NCI-H2227 treated with DMSO at 0.1 percent for 48 hours (cell line): ENCODE data around the gene SERAC1.
"Not testable (repeated sequence)": the region's sequence is repeated elsewhere in the genome, so short reads cannot be mapped to it uniquely, and the experiment has no call there.

Experiments
- DNase-seq: peaks from one replicate; lab custom pipeline; 2025; lab: John Stamatoyannopoulos, UW

SERAC1 gene

DNA sequence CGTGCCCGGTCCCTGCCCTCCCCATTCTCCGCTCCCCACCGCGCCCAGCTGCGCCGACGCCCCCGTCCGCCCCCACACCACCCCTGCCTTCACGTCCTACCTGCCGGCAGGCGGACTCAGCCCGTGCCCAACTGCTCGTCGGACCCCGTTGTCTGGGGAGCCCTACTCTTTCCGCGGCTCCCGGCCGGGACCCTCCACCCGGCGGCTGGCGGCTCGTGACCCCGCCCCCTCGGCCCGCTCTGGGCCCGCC lies at the start of gene SERAC1:
TSS of gene SERAC1 (minus strand) at position 223 of the 250 bp plus-strand sequence. CDS start 9,899 bp downstream, outside the sequence.
- no peak for DNase-seq

DNA sequence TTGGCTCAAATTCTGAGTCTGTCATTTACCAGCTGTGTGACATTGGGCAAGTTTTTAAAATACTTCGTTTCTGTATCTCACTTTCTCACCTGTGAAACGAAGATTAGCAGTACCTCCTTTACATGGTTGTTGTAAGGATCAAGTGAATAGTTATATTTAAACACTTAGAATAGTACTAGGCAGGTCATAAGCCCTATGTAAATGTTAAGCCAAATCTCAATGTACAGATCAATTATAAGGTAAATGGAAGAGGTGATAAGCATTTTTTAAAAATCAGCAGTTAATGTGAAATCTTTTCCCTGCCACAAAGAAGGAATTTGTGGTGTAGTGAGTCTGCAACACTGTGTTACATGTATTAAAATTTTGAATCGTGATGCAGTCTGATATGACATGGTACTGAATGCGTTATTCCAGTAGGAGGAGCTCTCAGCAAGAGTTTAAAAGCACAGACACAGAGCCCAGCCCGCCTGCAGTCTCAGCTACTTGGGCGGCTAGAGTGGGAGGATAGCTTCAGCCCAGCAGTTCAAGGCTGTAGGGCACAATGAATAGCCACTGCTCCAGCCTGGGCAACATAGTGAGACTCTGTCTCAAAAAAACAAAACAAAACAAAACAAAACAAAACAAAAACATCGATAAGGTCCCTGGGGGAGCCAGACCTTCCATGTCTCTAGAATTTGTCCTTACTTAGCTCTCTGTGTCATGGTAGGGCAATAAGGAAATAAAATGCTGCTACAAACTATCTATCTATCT lies 46.0 kb upstream of the SERAC1 start:
- DNase-seq = peak; percentile 70

DNA sequence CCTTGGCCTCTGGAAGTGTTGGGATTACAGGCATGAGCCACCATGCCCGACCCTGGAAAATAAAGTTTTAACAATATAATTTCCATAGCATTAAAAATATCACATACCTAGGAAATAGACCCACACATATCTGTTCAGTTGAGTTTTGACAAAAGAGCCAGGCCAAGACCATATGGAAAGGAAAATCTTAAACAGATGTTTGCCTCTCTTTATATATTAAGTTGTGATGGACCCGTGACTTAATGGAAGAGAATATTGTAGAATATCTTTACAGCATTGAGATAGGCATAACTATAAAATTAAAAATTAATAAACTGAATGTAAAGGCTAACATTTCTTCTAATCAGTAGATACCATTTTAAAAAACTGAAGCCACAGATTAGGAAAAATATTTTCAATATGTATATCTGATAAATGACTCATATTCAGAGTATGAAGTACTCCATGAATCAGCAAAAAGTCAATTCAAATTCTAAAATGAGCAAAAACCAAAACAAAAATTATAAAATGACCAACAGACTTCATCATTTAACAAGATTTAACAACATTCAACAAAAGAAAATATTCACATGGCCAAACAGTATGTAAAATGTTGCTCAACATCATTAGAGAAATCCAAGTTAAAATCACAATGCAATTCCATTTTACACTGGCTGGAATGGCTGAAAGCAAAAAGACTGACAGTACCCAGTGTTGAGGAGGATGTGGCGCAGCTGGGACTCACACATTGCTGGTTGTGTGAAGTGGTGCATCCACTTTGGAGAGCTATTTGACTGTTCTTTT lies 43.4 kb upstream of the SERAC1 start:
- no peak for DNase-seq

DNA sequence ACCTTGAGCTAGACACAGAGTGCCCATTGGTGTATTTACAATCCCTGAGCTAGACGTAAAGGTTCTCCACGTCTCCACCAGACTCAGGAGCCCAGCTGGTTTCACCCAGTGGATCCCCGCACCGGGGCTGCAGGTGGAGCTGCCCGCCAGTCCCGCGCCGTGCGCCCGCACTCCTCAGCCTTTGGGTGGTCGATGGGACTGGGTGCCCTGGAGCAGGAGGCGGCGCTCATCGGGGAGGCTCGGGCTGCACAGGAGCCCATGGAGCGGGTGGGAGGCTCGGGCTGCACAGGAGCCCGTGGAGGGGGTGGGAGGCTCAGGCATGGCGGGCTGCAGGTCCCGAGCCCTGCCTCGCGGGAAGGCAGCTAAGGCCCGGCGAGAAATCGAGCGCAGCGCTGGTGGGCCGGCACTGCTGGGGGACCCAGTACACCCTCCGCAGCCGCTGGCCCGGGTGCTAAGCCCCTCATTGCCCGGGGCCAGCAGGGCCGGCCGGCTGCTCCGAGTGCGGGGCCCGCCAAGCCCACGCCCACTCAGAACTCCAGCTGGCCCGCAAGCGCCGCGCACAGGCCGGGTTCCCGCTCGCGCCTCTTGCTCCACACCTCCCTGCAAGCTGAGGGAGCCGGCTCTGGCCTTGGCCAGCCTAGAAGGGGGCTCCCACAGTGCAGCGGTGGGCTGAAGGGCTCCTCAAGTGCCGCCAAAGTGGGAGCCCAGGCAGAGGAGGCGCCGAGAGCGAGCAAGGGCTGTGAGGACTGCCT lies 41.7 kb upstream of the SERAC1 start:
- DNase-seq = not testable (repeated sequence)

DNA sequence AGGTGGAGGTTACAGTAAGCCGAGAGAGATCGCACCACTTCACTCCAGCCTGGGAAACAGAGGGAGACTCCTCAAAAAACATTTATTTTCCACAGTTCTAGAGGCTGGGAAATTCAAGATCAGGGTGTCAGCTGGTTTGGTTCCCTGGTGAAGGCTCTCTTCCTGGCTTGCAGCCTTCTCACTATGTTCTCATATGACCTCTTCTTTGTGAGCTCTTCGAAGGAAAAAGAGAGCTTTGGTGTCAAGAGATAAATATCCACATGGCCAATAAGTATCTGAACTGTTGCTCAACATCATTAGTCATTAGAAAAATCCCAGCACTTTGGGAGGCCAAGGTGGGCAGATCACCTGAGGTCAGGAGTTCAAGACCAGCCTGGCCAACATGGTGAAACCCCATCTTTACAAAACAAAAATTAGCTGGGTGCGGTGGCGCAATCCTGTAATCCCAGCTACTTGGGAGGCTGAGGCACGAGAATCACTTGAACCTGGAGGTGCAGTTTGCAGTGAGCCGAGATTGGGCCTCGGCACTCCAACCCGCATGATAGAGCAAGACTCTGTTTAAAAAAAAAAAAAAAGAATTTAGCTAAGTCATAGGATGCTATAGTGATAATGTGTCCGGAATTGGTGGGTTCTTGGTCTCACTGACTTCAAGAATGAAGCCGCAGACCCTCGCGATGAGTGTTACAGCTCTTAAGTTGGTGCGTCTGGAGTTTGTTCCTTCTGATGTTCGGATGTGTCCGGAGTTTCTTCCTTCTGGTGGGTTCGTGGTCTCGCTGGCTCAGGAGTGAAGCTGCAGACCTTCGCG lies 40.4 kb upstream of the SERAC1 start:
- DNase-seq = not testable (repeated sequence)

DNA sequence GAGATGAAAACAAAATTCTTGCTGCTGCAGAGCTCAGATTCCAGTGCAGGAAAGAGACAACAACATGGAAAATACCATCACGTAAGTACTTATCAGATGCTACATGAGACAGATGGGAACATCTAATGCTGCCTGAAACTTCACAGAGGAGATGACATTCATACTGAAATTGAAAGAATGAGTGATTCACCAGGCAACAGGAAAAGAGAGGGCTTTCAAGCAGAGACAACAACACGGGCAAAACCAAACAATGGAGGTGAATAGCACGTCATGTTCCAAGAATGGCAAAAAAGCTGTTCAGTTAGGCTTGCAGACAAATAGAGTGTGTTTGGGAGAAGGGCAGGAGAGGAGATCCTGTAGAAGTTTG lies 39.3 kb upstream of the SERAC1 start:
- DNase-seq = no peak

DNA sequence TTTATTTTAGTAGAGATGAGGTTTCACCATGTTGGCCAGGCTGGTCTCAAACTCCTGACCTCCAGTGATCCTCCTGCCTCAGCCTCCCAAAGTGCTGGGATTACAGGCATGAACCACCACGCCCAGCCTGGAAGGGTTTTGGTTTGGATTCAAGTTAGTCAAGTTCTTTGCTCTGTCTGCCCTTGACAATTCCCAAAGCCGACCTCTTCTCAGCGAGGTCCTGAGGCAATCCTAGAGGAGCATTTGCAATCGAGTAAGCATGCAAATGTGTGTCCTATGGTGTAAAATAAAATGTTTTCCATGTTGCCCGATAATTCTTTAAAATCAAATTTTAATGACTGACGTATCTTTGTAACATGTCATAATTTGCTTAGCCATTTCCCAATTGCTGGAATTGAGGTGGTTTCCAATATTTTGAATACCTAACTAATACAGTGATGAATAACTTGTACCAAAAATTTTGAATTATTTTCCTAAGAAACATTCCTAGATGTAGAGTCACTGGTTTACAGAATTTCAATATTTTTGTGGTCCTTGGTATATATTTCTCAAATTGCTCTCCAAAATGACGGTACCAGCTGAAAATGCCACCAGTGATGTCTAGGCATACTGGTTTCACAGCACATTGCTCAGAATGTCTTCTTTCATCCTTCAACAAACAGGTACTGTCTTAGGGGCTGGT lies 38.8 kb upstream of the SERAC1 start:
- DNase-seq = no peak

DNA sequence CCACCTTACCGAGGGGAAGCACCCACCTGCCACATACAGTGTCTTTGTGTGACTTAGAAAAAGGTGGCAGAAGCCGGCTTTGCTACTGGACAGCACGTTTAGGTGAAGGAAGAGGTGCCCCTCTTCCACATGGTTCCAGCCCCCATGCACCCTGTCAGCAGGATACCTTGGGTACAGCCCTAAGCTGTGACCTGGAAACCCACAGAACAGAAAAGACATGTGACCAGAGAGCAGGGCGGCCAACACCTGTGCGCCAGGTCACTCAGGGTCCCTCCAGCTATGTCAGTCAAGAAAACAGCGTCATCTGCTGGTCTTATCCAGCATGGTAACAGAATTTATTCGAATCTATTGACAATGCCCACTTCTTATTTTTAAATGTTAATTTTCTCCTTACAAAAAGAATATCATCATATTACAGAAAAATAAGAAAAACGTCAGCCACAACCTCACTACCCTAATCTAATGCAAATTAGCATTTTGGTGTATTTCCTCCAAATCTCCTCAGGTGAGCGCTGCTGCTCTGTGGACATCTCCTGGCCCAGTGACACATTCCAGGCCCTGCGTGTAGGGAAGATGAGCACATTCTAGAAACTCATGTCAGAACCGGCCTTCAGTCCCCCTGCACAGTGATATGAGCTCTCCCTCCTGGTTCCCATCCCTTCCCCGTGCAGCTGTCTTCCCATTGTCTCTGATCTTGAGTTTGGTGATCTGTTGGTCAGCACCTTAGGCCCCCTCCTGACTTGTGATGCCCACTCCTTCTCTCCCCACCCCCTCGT lies 37.3 kb upstream of the SERAC1 start:
- DNase-seq = no peak

DNA sequence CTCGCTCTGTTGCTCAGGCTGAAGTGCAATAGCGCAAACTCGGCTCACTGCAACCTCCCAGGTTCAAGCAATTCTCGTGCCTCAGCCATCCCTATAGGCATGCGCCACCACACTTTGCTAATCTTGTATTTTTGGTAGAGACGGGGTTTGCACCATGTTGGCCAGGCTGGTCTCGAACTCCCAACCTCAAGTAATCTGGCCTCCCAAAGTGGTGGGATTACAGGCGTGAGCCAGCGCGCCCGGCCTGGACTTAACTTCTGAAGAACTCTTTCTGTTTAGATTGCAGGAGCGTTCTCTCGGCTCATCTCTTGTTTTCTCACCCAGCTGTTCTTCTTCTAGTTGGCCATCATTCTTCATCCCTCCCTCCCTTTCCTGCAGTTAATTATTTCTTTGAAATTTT lies 30.4 kb upstream of the SERAC1 start:
- no peak for DNase-seq

DNA sequence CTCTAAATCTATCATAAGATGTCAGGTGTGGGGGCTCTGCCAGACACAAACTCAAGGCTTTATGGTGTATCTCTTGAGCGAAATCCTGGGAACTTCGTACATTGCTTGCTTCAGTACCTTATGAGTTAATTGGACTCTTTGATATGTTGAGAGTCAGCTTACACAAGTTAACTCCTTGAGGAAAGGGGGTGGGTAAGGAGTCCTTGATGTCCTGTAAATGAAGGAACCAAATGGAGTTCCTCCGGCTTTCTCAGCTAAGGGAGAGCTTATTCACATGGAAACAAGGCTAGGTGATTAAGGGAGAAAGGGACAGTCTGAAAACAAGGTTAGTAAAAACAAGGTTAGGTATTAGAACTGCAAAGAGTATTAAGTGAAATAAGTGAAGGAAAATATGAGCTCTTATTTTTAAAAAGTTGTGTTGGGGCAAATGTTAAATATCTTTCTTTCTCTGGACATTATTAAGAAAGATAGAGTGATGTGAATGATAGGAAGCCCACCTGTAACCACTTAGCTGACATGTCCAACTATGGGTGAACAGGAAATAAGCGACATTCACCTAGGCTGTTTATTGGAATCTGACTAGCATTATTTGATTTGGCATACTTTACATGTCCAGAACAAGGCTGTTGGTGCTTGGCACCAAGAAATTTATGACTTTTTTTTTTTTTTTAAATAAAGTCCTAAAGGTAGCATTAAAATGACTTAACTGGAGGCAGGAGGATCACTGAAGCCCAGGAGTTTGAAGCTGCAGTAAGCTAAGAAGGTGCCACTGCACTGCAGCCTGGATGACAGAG lies 26.6 kb upstream of the SERAC1 start:
- no peak for DNase-seq

DNA sequence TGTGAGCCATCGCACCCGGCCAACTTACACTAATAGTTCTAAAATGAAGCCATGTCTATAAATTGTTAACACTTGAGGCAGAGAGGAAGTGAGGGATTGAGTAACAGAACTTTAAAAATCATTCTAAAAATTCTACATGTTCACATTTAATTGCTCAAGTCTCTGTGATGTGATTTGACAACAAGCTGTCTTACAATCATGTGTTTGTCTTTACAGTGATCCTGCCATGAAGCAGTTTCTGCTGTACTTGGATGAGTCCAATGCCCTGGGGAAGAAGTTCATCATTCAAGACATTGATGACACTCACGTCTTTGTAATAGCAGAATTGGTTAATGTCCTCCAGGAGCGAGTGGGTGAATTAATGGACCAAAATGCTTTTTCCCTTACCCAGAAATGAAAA lies 23.7 kb upstream of the SERAC1 start:
- DNase-seq = no peak

DNA sequence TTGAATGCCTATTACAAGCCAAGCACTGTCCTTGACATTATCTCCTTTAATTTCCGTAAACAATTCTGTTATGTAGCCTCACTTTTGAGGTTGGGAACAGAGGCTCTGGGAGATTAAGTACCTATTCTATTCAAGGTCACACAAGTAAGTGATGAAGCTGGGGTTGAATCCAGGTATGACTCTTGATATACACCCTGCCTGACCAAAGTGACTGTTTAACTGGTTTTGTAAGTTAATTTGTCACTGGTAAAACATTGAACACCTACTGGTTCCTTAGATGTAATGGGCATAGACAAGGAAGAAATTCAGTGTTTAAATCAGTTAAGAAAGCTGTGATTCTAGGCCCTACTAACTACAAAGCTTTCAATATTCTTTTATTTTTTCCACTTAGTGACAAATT lies 23.0 kb upstream of the SERAC1 start:
- DNase-seq = no peak

DNA sequence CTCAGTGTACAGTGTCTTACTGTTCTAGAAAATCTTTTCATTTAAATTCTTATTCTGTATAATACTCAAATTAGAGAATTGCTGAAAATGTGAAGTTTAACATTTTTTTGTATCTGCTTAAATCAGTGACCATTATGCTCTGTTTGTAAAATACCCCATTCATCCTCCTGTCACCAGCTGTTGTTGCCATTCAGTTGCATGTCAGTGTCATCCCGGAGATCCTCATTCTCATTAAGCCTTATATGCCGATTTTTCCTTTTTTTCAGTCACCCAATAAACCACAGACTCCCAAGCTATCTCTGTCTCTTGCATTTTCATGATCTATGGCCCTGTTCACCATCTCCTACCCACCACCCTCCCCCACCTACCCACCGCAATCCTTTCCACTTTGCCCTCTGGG lies 20.5 kb upstream of the SERAC1 start:
- DNase-seq = no peak

DNA sequence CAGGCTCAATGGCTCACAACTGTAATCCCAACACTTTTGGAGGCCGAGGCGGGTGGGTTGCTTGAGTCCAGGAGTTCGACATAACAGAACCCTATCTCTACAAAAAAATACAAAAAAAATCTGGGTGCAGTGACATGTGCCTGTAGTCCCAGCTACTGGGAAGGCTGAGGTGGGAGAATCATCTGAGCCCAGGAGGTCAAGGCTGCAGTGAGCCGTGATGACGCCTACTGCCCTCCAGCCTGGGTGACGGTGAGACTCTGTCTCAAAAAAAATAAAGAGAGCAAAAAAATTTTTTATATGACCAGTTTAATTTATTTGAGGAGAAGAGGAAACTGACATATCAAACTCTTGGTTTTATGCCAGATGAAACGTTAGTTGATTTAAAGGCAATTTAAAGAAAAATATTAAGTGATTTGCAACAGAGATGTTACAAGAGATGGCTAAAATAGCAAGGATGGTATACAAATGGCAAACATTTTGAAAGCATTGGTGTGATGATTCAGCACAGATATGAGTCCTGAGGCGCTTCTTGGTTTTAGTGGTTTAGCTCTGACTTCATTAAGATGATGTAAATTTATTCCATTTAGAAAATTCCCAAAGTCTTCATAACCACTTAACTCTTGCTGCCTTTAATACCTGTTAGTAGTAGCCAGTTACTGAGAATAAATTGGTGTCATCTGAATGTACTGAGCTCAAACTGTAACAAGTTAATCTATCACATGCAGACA lies 17.8 kb upstream of the SERAC1 start:
- no peak for DNase-seq

DNA sequence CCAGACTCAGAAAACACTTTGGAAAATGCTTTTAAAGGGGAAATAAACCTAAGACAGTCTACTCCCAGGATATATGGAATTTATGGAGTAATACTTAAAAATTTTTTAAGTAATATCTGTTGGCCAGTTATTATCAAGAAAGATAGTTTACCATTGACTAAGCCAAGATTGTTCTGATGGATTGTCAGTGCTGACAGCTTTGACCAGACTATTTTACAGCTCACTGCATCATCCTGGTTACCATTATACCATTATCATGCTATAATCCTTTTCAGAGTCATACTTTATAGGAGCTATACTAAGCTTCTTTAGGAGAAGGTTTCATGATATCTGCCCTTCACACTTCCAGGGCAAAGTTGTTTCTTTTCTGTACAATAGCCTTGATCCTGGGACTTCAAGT lies 16.5 kb upstream of the SERAC1 start:
- DNase-seq = no peak

DNA sequence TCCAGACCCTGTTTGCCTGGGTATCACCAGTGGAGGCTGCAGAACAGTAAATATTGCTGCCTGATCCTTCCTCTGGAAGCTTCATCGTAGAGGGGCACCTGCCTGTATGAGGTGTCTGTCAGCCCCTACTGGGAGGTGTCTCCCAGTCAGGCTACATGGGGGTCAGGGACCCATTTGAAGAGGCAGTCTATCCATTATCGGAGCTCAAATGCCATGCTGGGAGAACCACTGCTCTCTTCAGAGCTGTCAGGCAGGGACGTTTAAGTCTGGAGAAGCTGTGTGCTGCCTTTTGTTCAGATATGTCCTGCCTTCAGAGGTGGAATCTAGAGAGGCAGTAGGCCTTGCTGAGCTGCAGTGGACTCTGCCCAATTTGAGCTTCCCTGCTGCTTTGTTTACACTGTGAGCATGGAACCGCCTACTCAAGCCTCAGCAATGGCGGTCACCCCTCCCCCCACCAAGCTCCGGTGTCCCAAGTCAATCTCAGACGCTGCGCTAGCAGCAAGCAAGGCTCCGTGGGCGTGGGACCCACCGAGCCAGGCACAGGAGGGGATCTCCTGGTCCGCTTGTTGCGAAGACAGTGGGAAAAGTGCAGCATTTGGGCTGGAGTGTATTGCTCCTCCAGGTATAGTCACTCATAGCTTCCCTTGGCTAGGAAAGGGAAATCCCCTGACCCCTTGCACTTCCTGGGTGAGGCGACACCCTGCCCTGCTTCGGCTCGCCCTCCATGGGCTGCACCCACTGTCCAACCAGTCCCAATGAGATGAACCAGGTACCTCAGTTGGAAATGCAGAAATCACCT lies 15.3 kb upstream of the SERAC1 start:
- DNase-seq = peak; percentile 19

DNA sequence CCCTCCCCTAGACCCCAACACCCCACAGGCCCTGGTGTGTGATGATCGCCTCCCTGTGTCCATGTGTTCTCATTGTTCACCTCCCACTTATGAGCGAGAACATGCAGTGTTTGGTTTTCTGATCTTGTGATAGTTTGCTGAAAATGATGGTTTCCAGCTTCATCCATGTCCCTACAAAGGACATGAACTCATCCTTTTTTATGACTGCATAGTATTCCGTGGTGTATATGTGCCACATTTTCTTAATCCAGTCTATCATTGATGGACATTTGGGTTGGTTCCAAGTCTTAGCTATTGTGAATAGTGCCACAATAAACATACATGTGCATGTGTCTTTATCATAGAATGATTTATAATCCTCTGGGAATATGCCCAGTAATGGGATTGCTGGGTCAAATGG lies 9.7 kb upstream of the SERAC1 start:
- not testable (repeated sequence) for DNase-seq

DNA sequence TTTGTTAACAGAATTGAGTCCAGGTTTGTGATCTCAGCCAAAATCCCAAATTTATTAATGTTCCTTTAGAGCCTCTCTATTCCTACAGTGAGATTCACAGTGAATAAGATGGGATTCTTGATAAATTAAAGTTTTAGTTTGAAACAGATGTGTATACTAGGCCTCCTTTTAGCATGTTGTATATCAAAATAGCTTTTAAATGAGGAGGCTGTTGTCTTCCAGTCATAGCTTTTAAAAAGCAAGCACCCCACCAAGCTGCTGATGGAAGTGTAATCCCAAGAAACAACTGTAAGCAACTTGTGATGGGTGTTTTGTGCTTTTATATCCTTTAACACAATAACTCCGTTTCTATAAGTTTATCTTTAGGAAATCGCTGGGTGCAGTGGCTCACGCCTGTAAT lies 7.0 kb upstream of the SERAC1 start:
- no peak for DNase-seq

DNA sequence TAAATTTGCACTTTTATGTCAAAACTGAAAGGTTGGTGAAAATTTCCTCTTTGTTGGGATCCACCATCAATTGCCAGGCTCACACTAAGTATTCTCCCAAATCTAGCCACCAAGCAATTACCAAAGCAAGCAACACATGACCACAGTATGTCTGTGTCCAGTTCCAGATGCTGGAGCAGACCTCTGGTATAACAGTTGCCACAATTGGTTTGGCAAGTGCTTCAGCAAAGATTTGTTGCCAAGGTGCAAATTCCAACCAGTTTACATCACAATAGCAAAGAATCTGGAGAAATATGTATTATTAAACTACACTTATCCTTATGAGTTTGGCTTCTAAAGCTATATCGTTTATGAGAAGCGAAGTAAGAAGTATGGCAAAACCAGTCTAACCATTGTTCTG lies 6.5 kb upstream of the SERAC1 start:
- no peak for DNase-seq
